Gastrocnemius medialis (tissue), 4 donors: Measurements from ENCODE around the gene C11orf91. TPM values are rescaled to one million over a fixed set of nuclear protein-coding genes. Genes with fewer than 3 reads are reported as not detected.
A peak's percentile ranks its signal among the peaks of the same experiment; 100 is the strongest.

Experiments used
- ATAC-seq, 2 donors: fragments of 150-250 bp; one replicate each; pipeline ENCODE4 v1.9.1; 2016
- DNase-seq, 2 donors: peaks; one replicate each; pipeline ENCODE4 v3.0.0-alpha.2; 2019
- H3K27ac ChIP-seq, 4 donors: fragments of 200-600 bp; sonication (generic); 1 replicate in 1 of 4; 2 replicates in 3 of 4; pipeline ENCODE4 v1.5.1; 2016 to 2018; ENCODE audit warnings: mild to moderate bottlenecking in 2 of 4, moderate library complexity in 1 of 4
- H3K27me3 ChIP-seq, 3 donors: fragments of 200-600 bp; sonication (generic) in 2 of 3; 1 replicate in 1 of 3; 2 replicates in 2 of 3; pipeline versions ENCODE4 v1.5.1 to v1.6.0; 2016 to 2019; ENCODE audit warnings: mild to moderate bottlenecking in 1 of 3, moderate library complexity in 1 of 3
- H3K36me3 ChIP-seq, 2 donors: fragments of 200-600 bp; sonication (generic) in 1 of 2; one replicate each; pipeline ENCODE4 v1.5.1; 2017 to 2018
- H3K4me1 ChIP-seq, 2 donors: fragments of 200-600 bp; sonication (generic) in 1 of 2; one replicate each; pipeline ENCODE4 v1.5.1; 2016 to 2017; ENCODE audit warnings: mild to moderate bottlenecking in 2 of 2
- H3K4me3 ChIP-seq, 4 donors: fragments of 200-600 bp; sonication (generic) in 3 of 4; 1 replicate in 1 of 4; 2 replicates in 3 of 4; pipeline ENCODE4 v1.5.1; 2016 to 2019; ENCODE audit warnings: mild to moderate bottlenecking in 2 of 4
- H3K9me3 ChIP-seq, 3 donors: fragments of 200-600 bp; sonication (generic) in 2 of 3; 1 replicate in 1 of 3; 2 replicates in 2 of 3; pipeline ENCODE4 v1.5.1; 2016 to 2019
- CTCF ChIP-seq, 5 experiments: fragments of 450-650 bp in 3 of 5; fragments of 200-600 bp in 2 of 5; sonication (generic) in 2 of 5; IDR thresholded peaks in 4 of 5; conservative IDR thresholded peaks in 1 of 5; 1 replicate in 4 of 5; 2 replicates in 1 of 5; pipeline ENCODE4 v1.5.1; 2016 to 2019; ENCODE audit warnings: antibody characterized with exemption in 5 of 5, mild to moderate bottlenecking in 3 of 5, moderate library complexity in 3 of 5
- POLR2A ChIP-seq, 2 donors: fragments of 450-650 bp; IDR thresholded peaks; one replicate each; pipeline ENCODE4 v1.6.1; 2017; ENCODE audit warnings: antibody characterized with exemption in 2 of 2, mild to moderate bottlenecking in 2 of 2, moderate library complexity in 2 of 2
- in situ Hi-C, 4 donors: fragments of 200-750 bp; cut with MboI; loops; one replicate each; pipeline versions ENCODE4 v1.15.0 to v1.8.0; 2017; ENCODE audit warnings: low sequenced_read_pairs in 4 of 4
- intact Hi-C: fragments of 100-400 bp; cut with DNase I; formaldehyde crosslinking; loops from one replicate; pipeline ENCODE4 v1.15.1; 2023; ENCODE audit warnings: low total_unique reads
- total RNA-seq, 4 donors: library from RNA; depleted of rRNA; stranded (reverse); fragments of >200 nt; gene quantifications; one replicate each; pipeline versions ENCODE4 v1.1.0 to v1.2.3, GENCODE V29; 2016

The C11orf91 gene
- total RNA-seq, 4 donors from 2014 or later, result not detected

GRCh38 chr11:33689501-33689900, 11.1 kb downstream of the C11orf91 start:
- in situ Hi-C loops (loop anchor here (5.0 to 25.0 kb wide), 4 partner anchors 325 to 527 kb away; partner anchors contain the start of genes CSTF3 (in 1 of the 4) and HIPK3 (in 1 of the 4)), intact Hi-C loops (loop anchor here (2.0 kb wide), 2 partner anchors 147 to 327 kb away; no protein-coding TSS in a partner anchor)
- Histone ChIP-seq H3K4me3 (no peak overlapping the region), H3K9me3 (no peaks in the 10 kb centered on the region), H3K36me3 (no peaks in the 10 kb centered on the region), H3K27me3 (no peaks in the 10 kb centered on the region), H3K4me1 (peaks cover 21 to 43% of the 10 kb centered on the region in 2 donors), H3K27ac (peak overlapping the region; percentile 62 to 84 (median 80))
- TF ChIP-seq CTCF (IDR thresholded peaks at IDR 0.05 in 4 of 5, conservative IDR thresholded peaks at IDR 0.05 in 1 of 5) (no peak), POLR2A (IDR thresholded peaks at IDR 0.05) (no peak)
- DNase-seq (no peak), ATAC-seq (no peak)

- peaks cover 21 to 39% of the 10 kb centered on the region in 2 donors for H3K4me1 ChIP-seq
- no peak for ATAC-seq
- no peak overlapping the region for H3K4me3 ChIP-seq
- no peaks in the 10 kb centered on the region for H3K9me3 ChIP-seq
- peak overlapping the region; percentile 62 to 84 (median 80) for H3K27ac ChIP-seq
- no peaks in the 10 kb centered on the region for H3K36me3 ChIP-seq
- in situ Hi-C loops (loop anchor here (5.0 to 25.0 kb wide), 4 partner anchors 324 to 527 kb away; partner anchors contain the start of genes CSTF3 (in 1 of the 4) and HIPK3 (in 1 of the 4)), intact Hi-C loops (loop anchor here (2.0 kb wide), 2 partner anchors 146 to 326 kb away; no protein-coding TSS in a partner anchor)
- no peak for TF ChIP-seq POLR2A (IDR thresholded peaks at IDR 0.05)
- TF ChIP-seq CTCF (IDR thresholded peaks at IDR 0.05 in 4 of 5, conservative IDR thresholded peaks at IDR 0.05 in 1 of 5), result no peak
- DNase-seq, result no peak
- H3K27me3 ChIP-seq, result no peaks in the 10 kb centered on the region
These were observed 11.5 kb downstream of the C11orf91 start for GRCh38 chr11:33689085-33689484.

- intact Hi-C loops (loop anchor here (2.0 kb wide), 2 partner anchors 145 to 325 kb away; no protein-coding TSS in a partner anchor), in situ Hi-C loops (loop anchor here (5.0 to 25.0 kb wide), 4 partner anchors 323 to 526 kb away; partner anchors contain the start of genes CSTF3 (in 1 of the 4) and HIPK3 (in 1 of the 4))
- H3K9me3 ChIP-seq, result no peaks in the 10 kb centered on the region
- peaks cover 21 to 37% of the 10 kb centered on the region in 2 donors for H3K4me1 ChIP-seq
- DNase-seq (no peak), ATAC-seq (no peak)
- no peak overlapping the region for H3K4me3 ChIP-seq
- H3K27me3 ChIP-seq, result no peaks in the 10 kb centered on the region
- H3K27ac ChIP-seq, result peak overlapping the region in 1 of 4 donors; percentile 78
- no peaks in the 10 kb centered on the region for H3K36me3 ChIP-seq
- peak; percentile 38 to 68 (median 60) for TF ChIP-seq CTCF (IDR thresholded peaks at IDR 0.05 in 4 of 5, conservative IDR thresholded peaks at IDR 0.05 in 1 of 5)
- no peak for TF ChIP-seq POLR2A (IDR thresholded peaks at IDR 0.05)
These were observed 12.7 kb downstream of the C11orf91 start for GRCh38 chr11:33687733-33688479.

- Histone ChIP-seq H3K27me3 (no peaks in the 10 kb centered on the region), H3K36me3 (no peaks in the 10 kb centered on the region), H3K4me3 (no peak overlapping the region), H3K9me3 (no peaks in the 10 kb centered on the region), H3K27ac (no peak overlapping the region), H3K4me1 (peaks cover 0 to 13% of the 10 kb centered on the region in 2 donors)
- TF ChIP-seq CTCF (IDR thresholded peaks at IDR 0.05 in 4 of 5, conservative IDR thresholded peaks at IDR 0.05 in 1 of 5) (no peak), POLR2A (IDR thresholded peaks at IDR 0.05) (no peak)
- in situ Hi-C loops, result loop anchor here (5.0 to 25.0 kb wide), 4 partner anchors 320 to 523 kb away; partner anchors contain the start of genes CSTF3 (in 1 of the 4) and HIPK3 (in 1 of the 4)
- intact Hi-C loops, result no loop called here
- DNase-seq, result no peak
- no peak for ATAC-seq
These were observed 15.5 kb downstream of the C11orf91 start for GRCh38 chr11:33685082-33685481.
